ENCODE measurements around the gene SLC22A31. TPM values are rescaled to one million over a fixed set of nuclear protein-coding genes. Genes with fewer than 3 reads are reported as not detected.

Gene SLC22A31
- total RNA-seq, 1 experiment from 2014 or later: 53.7 TPM

- Histone ChIP-seq H3K36me3 (ENCODE audit: control insufficient read depth in 1 of 2, insufficient read depth in 2 of 2, low read length in 2 of 2) (no peaks in the 10 kb centered on the region), H4K20me1 (ENCODE audit: insufficient read depth) (no peaks in the 10 kb centered on the region), H3K79me2 (ENCODE audit: insufficient read depth, low read length) (no peaks in the 10 kb centered on the region), H3K4me1 (ENCODE audit: control insufficient read depth in 1 of 2, insufficient read depth in 2 of 2, low read length in 2 of 2) (peaks cover 5 to 12% of the 10 kb centered on the region in 2 experiments; a peak in 3 of 4 replicates), H3K4me3 (replicated peaks in 1 of 2; ENCODE audit: low read depth in 1 of 2, low read length in 2 of 2) (no peak overlapping the region), H3K27ac (ENCODE audit: low read depth, low read length) (no peak overlapping the region), H3K9ac (ENCODE audit: low read length) (no peak overlapping the region), H3K9me3 (ENCODE audit: control insufficient read depth in 1 of 2, insufficient read depth in 1 of 2, low read depth in 1 of 2, low read length in 2 of 2) (no peaks in the 10 kb centered on the region), H3K4me2 (ENCODE audit: low read length) (no peak overlapping the region), H2AFZ (ENCODE audit: low read depth, low read length, poor library complexity, severe bottlenecking) (no peak overlapping the region), H3K27me3 (ENCODE audit: insufficient read depth, low read length) (no peaks in the 10 kb centered on the region), H3K9me2 (ENCODE audit: insufficient read depth) (no peaks in the 10 kb centered on the region)
- TF ChIP-seq CBX3 (IDR thresholded peaks at IDR 0.05; ENCODE audit: low read depth): no peak
- intact Hi-C loops (cut with micrococcal nuclease): no loop called here
- BruUV-seq (replicated peaks): no TSS peak
- no peak for DNase-seq (ENCODE audit: low read depth, low spot score)
- ATAC-seq: no peak
- POLR2A ChIA-PET: no interaction called here
- CTCF ChIA-PET: no interaction called here
- RAD21 ChIA-PET (ENCODE audit: low non-redundant PET in 1 of 2, low total read pairs in 2 of 2, uncharacterized antibody in 2 of 2, unreplicated experiment in 2 of 2): no interaction called here
Observed at GRCh38 chr16:89178453-89179147, 21.7 kb downstream of the SLC22A31 start.

- H3K36me3 ChIP-seq (ENCODE audit: control insufficient read depth in 1 of 2, insufficient read depth in 2 of 2, low read length in 2 of 2): no peaks in the 10 kb centered on the region
- no TSS peak for BruUV-seq (replicated peaks)
- H4K20me1 ChIP-seq (ENCODE audit: insufficient read depth): no peaks in the 10 kb centered on the region
- peaks cover 5 to 11% of the 10 kb centered on the region in 2 experiments; a peak in 3 of 4 replicates for H3K4me1 ChIP-seq (ENCODE audit: control insufficient read depth in 1 of 2, insufficient read depth in 2 of 2, low read length in 2 of 2)
- intact Hi-C loops (cut with micrococcal nuclease): no loop called here
- ATAC-seq (no peak), DNase-seq (ENCODE audit: low read depth, low spot score) (no peak)
- ChIA-PET RAD21 (ENCODE audit: low non-redundant PET in 1 of 2, low total read pairs in 2 of 2, uncharacterized antibody in 2 of 2, unreplicated experiment in 2 of 2) (no interaction called here), POLR2A (no interaction called here), CTCF (interaction anchor here (1.3 kb wide), 1 partner anchor 38 kb away, joined by 3 read pairs; no protein-coding TSS in a partner anchor)
- H3K27me3 ChIP-seq (ENCODE audit: insufficient read depth, low read length): no peaks in the 10 kb centered on the region
- no peak overlapping the region for H3K4me3 ChIP-seq (replicated peaks in 1 of 2; ENCODE audit: low read depth in 1 of 2, low read length in 2 of 2)
- H3K79me2 ChIP-seq (ENCODE audit: insufficient read depth, low read length): no peaks in the 10 kb centered on the region
- H3K4me2 ChIP-seq (ENCODE audit: low read length): no peak overlapping the region
- no peak overlapping the region for H3K9ac ChIP-seq (ENCODE audit: low read length)
- H2AFZ ChIP-seq (ENCODE audit: low read depth, low read length, poor library complexity, severe bottlenecking): no peak overlapping the region
- no peaks in the 10 kb centered on the region for H3K9me3 ChIP-seq (ENCODE audit: control insufficient read depth in 1 of 2, insufficient read depth in 1 of 2, low read depth in 1 of 2, low read length in 2 of 2)
- TF ChIP-seq FOSL1 (IDR thresholded peaks at IDR 0.05; ENCODE audit: low read depth): no peak
- TF ChIP-seq CTCF (IDR thresholded peaks at IDR 0.05 in 2 of 3, conservative IDR thresholded peaks at IDR 0.05 in 1 of 3; ENCODE audit: borderline replicate concordance in 1 of 3, insufficient read depth in 1 of 3, low read depth in 2 of 3, low read length in 2 of 3): no peak
- TF ChIP-seq SP1 (IDR thresholded peaks at IDR 0.05; ENCODE audit: low read depth): no peak
- no peak for TF ChIP-seq SRF (IDR thresholded peaks at IDR 0.05; ENCODE audit: low read depth)
- TF ChIP-seq RAD21 (IDR thresholded peaks at IDR 0.05; ENCODE audit: low read depth): no peak
- no peak for TF ChIP-seq TCF7L2 (IDR thresholded peaks at IDR 0.05; ENCODE audit: borderline replicate concordance, extremely low read depth, insufficient read depth, insufficient read length)
- TF ChIP-seq ZBTB33 (IDR thresholded peaks at IDR 0.05; ENCODE audit: extremely low read depth, insufficient replicate concordance, low read length): no peak
- TF ChIP-seq EGR1 (IDR thresholded peaks at IDR 0.05; ENCODE audit: low read depth): no peak
- TF ChIP-seq MAX (IDR thresholded peaks at IDR 0.05): no peak
- TF ChIP-seq SIN3A (IDR thresholded peaks at IDR 0.05; ENCODE audit: low read depth): no peak
- no peak for TF ChIP-seq ATF3 (IDR thresholded peaks at IDR 0.05)
- no peak overlapping the region; the same call in 1 of the 2 replicates for H3K27ac ChIP-seq (ENCODE audit: low read depth, low read length)
- no peaks in the 10 kb centered on the region for H3K9me2 ChIP-seq (ENCODE audit: insufficient read depth)
Observed at GRCh38 chr16:89177501-89177900, 22.8 kb downstream of the SLC22A31 start.

Data from HCT116 (cell line).